Nephron progenitor cell (in vitro differentiated cells): ENCODE results near the gene RASGRP2.
A peak's percentile ranks its signal among the peaks of the same experiment; 100 is the strongest.

ENCODE experiments used
- DNase-seq: peaks from one replicate; pipeline ENCODE4 v3.0.0; 2021
- H3K27ac Mint-ChIP-seq: 2 replicates; pipeline ENCODE4 v1.8.0; 2021; ENCODE audit warnings: mild to moderate bottlenecking, moderate library complexity, mixed read lengths
- H3K27me3 Mint-ChIP-seq: 2 replicates; pipeline ENCODE4 v1.8.0; 2021; ENCODE audit warnings: mild to moderate bottlenecking, low read depth, mixed read lengths; ENCODE audit not compliant: poor library complexity
- H3K36me3 Mint-ChIP-seq: 2 replicates; pipeline ENCODE4 v1.8.0; 2021; ENCODE audit warnings: low read depth, mixed read lengths
- H3K4me1 Mint-ChIP-seq: 2 replicates; pipeline ENCODE4 v1.8.0; 2021; ENCODE audit warnings: mixed read lengths
- H3K4me3 Mint-ChIP-seq: 2 replicates; pipeline ENCODE4 v1.8.0; 2021; ENCODE audit warnings: mild to moderate bottlenecking, moderate library complexity, mixed read lengths
- H3K9me3 Mint-ChIP-seq: 2 replicates; pipeline ENCODE4 v1.8.0; 2021; ENCODE audit warnings: mild to moderate bottlenecking, moderate library complexity, mixed read lengths
- CTCF ChIP-seq: fragments of 200-600 bp; sonication (generic); IDR thresholded peaks from 2 replicates; pipeline ENCODE4 v1.5.0; 2021; ENCODE audit warnings: antibody characterized with exemption

RASGRP2 gene

DNA sequence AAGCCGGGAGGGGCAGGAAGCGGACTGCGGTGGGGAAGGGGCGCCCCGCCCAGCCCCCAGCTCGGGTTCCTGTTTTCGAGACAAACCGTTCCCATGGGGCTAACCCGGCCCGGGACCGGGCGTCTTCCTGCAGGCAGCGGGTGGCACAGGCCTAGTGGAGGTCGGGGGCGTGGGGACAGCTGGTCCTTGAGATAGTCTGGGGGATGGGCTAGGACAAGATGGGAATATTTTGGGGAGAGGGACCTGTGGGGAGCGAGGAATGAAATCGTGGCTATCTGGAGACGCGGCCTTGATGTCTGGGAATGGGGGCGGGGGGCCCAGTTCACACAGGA, 1.2 kb upstream of the RASGRP2 start:
- H3K4me3 Mint-ChIP-seq = peak overlapping the region; percentile 82
- peaks cover 8% of the 10 kb centered on the region for H3K36me3 Mint-ChIP-seq
- DNase-seq = peak; percentile 63
- no peak overlapping the region for H3K27ac Mint-ChIP-seq
- H3K27me3 Mint-ChIP-seq = peaks cover 72% of the 10 kb centered on the region
- peaks cover 18% of the 10 kb centered on the region for H3K4me1 Mint-ChIP-seq
- no peaks in the 10 kb centered on the region for H3K9me3 Mint-ChIP-seq
- TF ChIP-seq CTCF = no peak

- H3K4me3 Mint-ChIP-seq = peak overlapping the region; percentile 67
- H3K36me3 Mint-ChIP-seq = peaks cover 5% of the 10 kb centered on the region
- peaks cover 18% of the 10 kb centered on the region for H3K4me1 Mint-ChIP-seq
- peaks cover 77% of the 10 kb centered on the region for H3K27me3 Mint-ChIP-seq
- no peak for TF ChIP-seq CTCF
- DNase-seq = peak; percentile 55
- no peak overlapping the region for H3K27ac Mint-ChIP-seq
- no peaks in the 10 kb centered on the region for H3K9me3 Mint-ChIP-seq
Measured at GRCh38 chr11:64744544-64745188, 724 bp upstream of the RASGRP2 start.

GRCh38 chr11:64742889-64743590, 902 bp downstream of the RASGRP2 start:
- Mint-ChIP-seq H3K27ac (no peak overlapping the region), H3K4me1 (peaks cover 15% of the 10 kb centered on the region), H3K36me3 (peaks cover 1% of the 10 kb centered on the region), H3K4me3 (no peak overlapping the region), H3K27me3 (peaks cover 86% of the 10 kb centered on the region), H3K9me3 (no peaks in the 10 kb centered on the region)
- DNase-seq = peak; percentile 75
- peak; percentile 82 for TF ChIP-seq CTCF

- Mint-ChIP-seq H3K27ac (no peak overlapping the region), H3K4me1 (peaks cover 13% of the 10 kb centered on the region), H3K36me3 (no peaks in the 10 kb centered on the region), H3K4me3 (peak overlapping the region; percentile 52), H3K27me3 (peaks cover 84% of the 10 kb centered on the region), H3K9me3 (no peaks in the 10 kb centered on the region)
- peak; percentile 43 for DNase-seq
- TF ChIP-seq CTCF = no peak
Measured at GRCh38 chr11:64742087-64742888, 1.7 kb downstream of the RASGRP2 start.

- DNase-seq = no peak
- Mint-ChIP-seq H3K27ac (no peak overlapping the region), H3K36me3 (no peaks in the 10 kb centered on the region), H3K27me3 (peaks cover 81% of the 10 kb centered on the region), H3K9me3 (no peaks in the 10 kb centered on the region), H3K4me1 (peaks cover 17% of the 10 kb centered on the region), H3K4me3 (peak overlapping the region; percentile 52)
- TF ChIP-seq CTCF = no peak
Measured at GRCh38 chr11:64741375-64742086, 2.4 kb downstream of the RASGRP2 start.
